ENCODE measurements around the gene PKD1L1.

PKD1L1 gene

GRCh38 chr7:47787249-47788069 lies 160.8 kb downstream of the PKD1L1 start:
- no peak for DNase-seq

GRCh38 chr7:47786557-47787248 lies 161.6 kb downstream of the PKD1L1 start:
- peak; percentile 100 for DNase-seq

GRCh38 chr7:47785923-47786556 lies 162.2 kb downstream of the PKD1L1 start:
- DNase-seq, result no peak

GRCh38 chr7:47783456-47784223 lies 164.6 kb downstream of the PKD1L1 start:
- DNase-seq, result peak; percentile 98

GRCh38 chr7:47782792-47783191 lies 165.5 kb downstream of the PKD1L1 start:
- DNase-seq, result no peak

- peak; percentile 90 for DNase-seq
These were observed 166.2 kb downstream of the PKD1L1 start for GRCh38 chr7:47782022-47782421.

DNA sequence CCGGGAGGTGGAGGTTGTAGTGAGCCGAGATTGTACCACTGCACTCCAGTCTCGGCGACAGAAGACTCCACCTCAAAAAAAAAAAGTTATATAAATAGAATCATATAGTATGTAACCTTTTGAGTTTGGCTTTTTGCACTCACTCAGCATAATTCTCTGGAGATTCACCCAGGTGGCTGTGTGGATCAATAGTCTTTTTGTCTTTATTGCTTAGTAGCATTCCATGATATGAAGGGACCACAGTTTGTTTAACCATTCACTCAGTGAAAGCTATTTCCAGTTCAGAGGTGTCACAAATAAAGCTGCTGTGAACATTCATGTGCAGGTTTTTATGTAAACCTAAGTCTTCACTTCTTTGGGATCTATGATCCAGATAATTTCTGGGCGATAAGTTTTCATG lies 167.7 kb downstream of the PKD1L1 start:
- DNase-seq, result no peak

DNA sequence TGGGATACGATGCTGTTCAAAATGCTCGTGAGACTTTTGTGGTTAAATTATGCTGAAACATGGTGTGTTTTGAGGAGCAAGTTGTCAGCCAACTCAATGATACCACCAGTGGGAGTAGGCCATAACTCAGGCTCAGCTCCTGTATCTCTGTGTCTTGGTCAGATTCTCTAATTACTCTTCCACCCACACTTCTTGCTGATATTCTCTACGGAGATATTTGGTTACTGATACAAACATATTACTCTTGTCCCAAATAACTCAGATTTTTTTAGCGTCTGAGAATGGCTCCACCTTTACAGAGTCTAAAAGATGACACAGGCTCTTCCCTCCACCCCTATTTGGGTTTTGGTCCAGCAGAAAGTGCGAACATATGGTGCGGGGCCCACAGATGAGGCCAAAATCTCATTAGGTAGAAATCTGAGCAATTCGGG lies 168.9 kb downstream of the PKD1L1 start:
- DNase-seq, result no peak

GRCh38 chr7:47778153-47778661 lies 170.1 kb downstream of the PKD1L1 start:
- DNase-seq, result peak; percentile 61

GRCh38 chr7:47777531-47778152 lies 170.6 kb downstream of the PKD1L1 start:
- no peak for DNase-seq

DNA sequence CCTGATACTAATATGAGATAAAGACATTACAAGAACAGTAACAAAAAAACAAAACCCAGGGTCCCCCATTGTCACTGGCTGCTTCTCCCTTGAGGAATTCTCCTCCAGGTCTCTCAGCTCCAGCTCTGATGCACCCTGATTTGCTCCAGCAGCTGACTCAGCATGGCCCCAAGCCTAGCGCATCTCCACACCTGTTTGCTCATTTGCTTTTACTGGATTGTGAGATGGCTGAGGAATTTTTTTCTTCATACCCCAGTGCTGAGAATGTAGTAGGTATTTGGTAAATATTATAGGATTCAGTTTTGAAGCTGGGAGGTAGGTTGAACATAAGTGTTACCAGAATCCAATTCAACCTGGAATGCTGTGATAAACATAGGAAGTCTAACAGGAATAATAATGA lies 171.9 kb downstream of the PKD1L1 start:
- DNase-seq, result no peak

- DNase-seq, result no peak
These were observed 173.0 kb downstream of the PKD1L1 start for GRCh38 chr7:47775238-47775637.

GRCh38 chr7:47772492-47772891 lies 175.8 kb downstream of the PKD1L1 start:
- no peak for DNase-seq

GRCh38 chr7:47771990-47772360 lies 176.3 kb downstream of the PKD1L1 start:
- DNase-seq, result no peak

DNA sequence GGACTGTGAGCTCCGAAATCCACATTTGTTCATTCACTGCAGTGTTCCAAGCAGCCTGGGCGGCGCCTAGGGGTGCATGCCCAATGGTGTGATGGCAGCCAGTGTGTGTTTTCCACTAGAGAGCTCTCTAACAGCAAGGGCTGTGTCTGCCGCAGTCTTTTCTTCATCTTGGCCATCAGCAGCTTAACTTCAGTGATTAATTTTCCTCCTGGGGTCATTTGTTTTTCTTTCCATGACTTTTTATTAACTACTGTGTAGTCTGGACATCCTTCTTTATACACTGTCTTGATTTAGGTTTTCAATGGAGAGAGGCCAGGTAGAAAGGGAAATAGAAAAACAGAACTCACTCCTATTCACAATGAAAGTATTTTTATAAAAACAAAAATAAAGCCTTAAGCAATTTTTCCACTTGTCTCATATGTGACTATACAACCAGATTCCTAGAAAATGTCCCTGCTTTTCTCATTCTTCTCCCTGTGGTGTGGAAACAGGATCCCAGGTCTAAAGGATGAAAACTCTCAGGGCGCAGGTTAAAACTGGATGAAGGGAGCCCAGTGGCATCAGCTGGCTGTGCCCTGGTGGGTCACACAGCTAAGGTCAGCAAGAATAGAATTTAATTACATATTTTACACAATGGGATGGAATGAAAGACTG lies 176.8 kb downstream of the PKD1L1 start:
- DNase-seq, result peak; percentile 66

GRCh38 chr7:47766126-47766525 lies 182.1 kb downstream of the PKD1L1 start:
- DNase-seq, result no peak

GRCh38 chr7:47765373-47765979 lies 182.8 kb downstream of the PKD1L1 start:
- DNase-seq, result no peak

DNA sequence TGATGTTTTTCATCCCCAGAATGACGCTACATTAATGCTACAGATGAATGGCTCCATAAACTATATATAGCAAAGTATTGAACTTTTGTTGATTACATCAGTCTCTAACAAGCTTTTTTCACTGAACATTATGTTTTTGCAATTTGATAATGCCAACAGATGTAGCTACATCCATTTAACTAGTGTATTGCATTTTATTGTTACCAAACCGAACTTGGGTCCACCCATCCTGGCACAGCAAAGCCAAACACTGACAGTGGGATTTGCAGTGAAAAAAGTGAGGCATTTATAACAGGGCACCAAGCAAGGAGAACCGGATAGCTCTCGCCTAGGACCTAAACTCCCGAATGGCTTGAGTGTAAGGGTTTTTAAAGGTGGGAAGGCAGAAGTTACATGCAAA lies 183.5 kb downstream of the PKD1L1 start:
- no peak for DNase-seq

- DNase-seq, result peak; percentile 93
These were observed 184.9 kb downstream of the PKD1L1 start for GRCh38 chr7:47763063-47763974.

DNA sequence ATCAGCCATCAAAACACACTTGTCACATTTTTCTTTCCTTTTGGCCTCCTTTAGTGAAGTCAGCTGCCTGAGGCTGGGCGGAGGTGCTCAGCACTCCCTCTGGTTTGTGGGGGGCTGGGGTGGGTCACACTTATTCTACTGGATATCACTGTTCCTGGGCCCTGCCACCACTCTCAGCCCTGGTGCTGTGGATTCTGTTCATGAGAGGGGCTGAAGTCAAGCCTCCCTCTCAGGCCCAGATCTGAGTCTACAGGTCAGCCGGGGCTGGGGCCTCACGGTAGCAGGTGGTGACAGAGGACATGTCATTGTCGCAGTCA lies 185.6 kb downstream of the PKD1L1 start:
- DNase-seq, result no peak
